Esophagus (tissue), 2 donors: ENCODE data around the gene MPV17L. TPM values are rescaled to one million over a fixed set of nuclear protein-coding genes. Genes with fewer than 3 reads are reported as not detected.
"Not testable (repeated sequence)": the region's sequence is repeated elsewhere in the genome, so short reads cannot be mapped to it uniquely, and the experiment has no call there.

ENCODE experiments used
- H3K27ac ChIP-seq, 2 donors: one replicate each; pipeline ENCODE4 v1.5.1; 2013; ENCODE audit warnings: low read depth in 2 of 2, mild to moderate bottlenecking in 2 of 2, inconsistent platforms in 1 of 2, low read length in 1 of 2, moderate library complexity in 1 of 2
- H3K27me3 ChIP-seq, 2 donors: one replicate each; pipeline ENCODE4 v1.6.1; 2013; ENCODE audit warnings: low read length in 2 of 2, control low read depth in 1 of 2, mild to moderate bottlenecking in 1 of 2; ENCODE audit not compliant: insufficient read depth in 2 of 2, control insufficient read depth in 1 of 2
- H3K36me3 ChIP-seq, 2 donors: one replicate each; pipeline ENCODE4 v1.6.1; 2013; ENCODE audit warnings: low read length in 1 of 2; ENCODE audit not compliant: control insufficient read depth in 2 of 2, insufficient read depth in 2 of 2
- H3K4me1 ChIP-seq, 2 donors: one replicate each; pipeline ENCODE4 v1.6.1; 2013; ENCODE audit warnings: low read length in 1 of 2; ENCODE audit not compliant: control insufficient read depth in 2 of 2, insufficient read depth in 2 of 2
- H3K4me3 ChIP-seq, 2 donors: one replicate each; pipeline ENCODE4 v1.5.1; 2013; ENCODE audit warnings: low read length in 2 of 2, mild to moderate bottlenecking in 2 of 2, low read depth in 1 of 2, moderate library complexity in 1 of 2
- H3K9me3 ChIP-seq, 2 donors: one replicate each; pipeline ENCODE4 v1.6.1; 2013; ENCODE audit warnings: mild to moderate bottlenecking in 2 of 2, low read depth in 1 of 2, low read length in 1 of 2, moderate library complexity in 1 of 2; ENCODE audit not compliant: control insufficient read depth in 2 of 2, insufficient read depth in 1 of 2
- WGBS, 2 donors: extraction: QIAGEN DNeasy Blood & Tissue Kit; methylation state at CpG; one replicate each; pipeline ENCODE4 v1.1.7; 2013; 5-methylcytosine and 5-hydroxymethylcytosine counted together
- polyA plus RNA-seq, 2 donors: library from polyadenylated mRNA; stranded (reverse); fragments of 200-250 nt; gene quantifications; one replicate each; pipeline ENCODE4 v1.2.3, GENCODE V29; 2013
- donor health status: healthy with polysubstance abuse.
- donor health status: Bipolar disorder and iron deficiency.

MPV17L gene
- polyA plus RNA-seq, 2 donors: 1.0 TPM

GRCh38 chr16:15427648-15428239 lies 32.2 kb downstream of the MPV17L start:
- Histone ChIP-seq H3K36me3 (no peaks in the 10 kb centered on the region), H3K27me3 (no peaks in the 10 kb centered on the region), H3K27ac (no peak overlapping the region), H3K4me1 (no peaks in the 10 kb centered on the region), H3K4me3 (no peak overlapping the region), H3K9me3 (no peaks in the 10 kb centered on the region)
- WGBS, 2 donors: 6 to 12% methylated on average over 8 of the region's 8 CpGs

- H3K4me1 ChIP-seq, H3K27me3 ChIP-seq, H3K4me3 ChIP-seq, H3K9me3 ChIP-seq, H3K27ac ChIP-seq, H3K36me3 ChIP-seq: not testable (repeated sequence)
- 83 to 86% methylated on average over 11 of the region's 11 CpGs for WGBS, 2 donors
Observed at GRCh38 chr16:15430884-15431283, 35.3 kb downstream of the MPV17L start.

- Histone ChIP-seq H3K4me3 (peak overlapping the region; percentile 49 to 50), H3K36me3 (no peaks in the 10 kb centered on the region), H3K27ac (no peak overlapping the region), H3K4me1 (no peaks in the 10 kb centered on the region), H3K27me3 (no peaks in the 10 kb centered on the region), H3K9me3 (no peaks in the 10 kb centered on the region)
- 36 to 39% methylated on average over 12 of the region's 12 CpGs for WGBS, 2 donors
Observed at GRCh38 chr16:15434079-15434424, 38.5 kb downstream of the MPV17L start.

- H3K4me1 ChIP-seq: no peaks in the 10 kb centered on the region
- 1% methylated on average over 54 to 63 of the region's 63 CpGs for WGBS, 2 donors
- H3K27me3 ChIP-seq: no peaks in the 10 kb centered on the region
- peak within 1 kb of the TSS; percentile 20 to 71 for H3K27ac ChIP-seq
- H3K9me3 ChIP-seq: no peaks in the 10 kb centered on the region
- peak within 1 kb of the TSS; percentile 49 to 56 for H3K4me3 ChIP-seq
- no peaks in the 10 kb centered on the region for H3K36me3 ChIP-seq
Observed at GRCh38 chr16:15434425-15435215, 39.1 kb downstream of the MPV17L start, which contains the start of gene BMERB1. BMERB1 (plus strand) TSS chr16:15434588; CDS start chr16:15434654, 66 bp downstream.

GRCh38 chr16:15435216-15435864 lies 39.8 kb downstream of the MPV17L start:
- no peaks in the 10 kb centered on the region for H3K4me1 ChIP-seq
- no peaks in the 10 kb centered on the region for H3K36me3 ChIP-seq
- peak overlapping the region; percentile 49 to 56 for H3K4me3 ChIP-seq
- H3K27ac ChIP-seq: peak overlapping the region in 1 of 2 donors; percentile 20
- no peaks in the 10 kb centered on the region for H3K27me3 ChIP-seq
- WGBS, 2 donors: 10% methylated on average over 22 of the region's 22 CpGs
- H3K9me3 ChIP-seq: no peaks in the 10 kb centered on the region

GRCh38 chr16:15439102-15439501 lies 43.5 kb downstream of the MPV17L start:
- no peaks in the 10 kb centered on the region for H3K36me3 ChIP-seq
- H3K9me3 ChIP-seq: no peaks in the 10 kb centered on the region
- H3K4me3 ChIP-seq: no peak overlapping the region
- H3K27me3 ChIP-seq: no peaks in the 10 kb centered on the region
- WGBS, 2 donors: 79 to 88% methylated on average over 4 of the region's 4 CpGs
- H3K4me1 ChIP-seq: no peaks in the 10 kb centered on the region
- no peak overlapping the region for H3K27ac ChIP-seq

- H3K36me3 ChIP-seq: no peaks in the 10 kb centered on the region
- no peak overlapping the region for H3K4me3 ChIP-seq
- no peaks in the 10 kb centered on the region for H3K4me1 ChIP-seq
- H3K9me3 ChIP-seq: no peaks in the 10 kb centered on the region
- 83 to 87% methylated on average over 4 of the region's 4 CpGs for WGBS, 2 donors
- no peak overlapping the region for H3K27ac ChIP-seq
- no peaks in the 10 kb centered on the region for H3K27me3 ChIP-seq
Observed at GRCh38 chr16:15439521-15439920, 44.0 kb downstream of the MPV17L start.

GRCh38 chr16:15440852-15441251 lies 45.3 kb downstream of the MPV17L start:
- no peak overlapping the region for H3K27ac ChIP-seq
- no peaks in the 10 kb centered on the region for H3K9me3 ChIP-seq
- 87 to 88% methylated on average over 3 of the region's 3 CpGs for WGBS, 2 donors
- no peak overlapping the region for H3K4me3 ChIP-seq
- H3K36me3 ChIP-seq: no peaks in the 10 kb centered on the region
- H3K4me1 ChIP-seq: no peaks in the 10 kb centered on the region
- H3K27me3 ChIP-seq: no peaks in the 10 kb centered on the region

GRCh38 chr16:15442140-15442539 lies 46.6 kb downstream of the MPV17L start:
- not testable (repeated sequence) for H3K36me3 ChIP-seq, H3K27ac ChIP-seq
- whole genome bisulfite sequencing, 2 donors: 84 to 85% methylated on average over 5 of the region's 5 CpGs

More at GRCh38 chr16:15442140-15442539, 46.6 kb downstream of the MPV17L start:
- H3K27me3 ChIP-seq, H3K4me3 ChIP-seq, H3K9me3 ChIP-seq, H3K4me1 ChIP-seq: not testable (repeated sequence)
